Measurements from ENCODE around the gene TMEM41A. TPM values are rescaled to one million over a fixed set of nuclear protein-coding genes. Genes with fewer than 3 reads are reported as not detected.
"Not testable (repeated sequence)": the region's sequence is repeated elsewhere in the genome, so short reads cannot be mapped to it uniquely, and the experiment has no call there.

TMEM41A gene
- total RNA-seq, 1 donor from 2014 or later, result 18.5 TPM

GRCh38 chr3:185489462-185489861, 9.4 kb downstream of the TMEM41A start:
- ATAC-seq (peak; percentile 83), DNase-seq (ENCODE audit: low spot score) (no peak)

GRCh38 chr3:185488465-185488864, 10.4 kb downstream of the TMEM41A start:
- ATAC-seq, result peak; percentile 68
- DNase-seq (ENCODE audit: low spot score), result no peak

GRCh38 chr3:185486394-185486793, 12.4 kb downstream of the TMEM41A start:
- no peak for DNase-seq (ENCODE audit: low spot score)
- no peak for ATAC-seq

GRCh38 chr3:185484296-185484695, 14.5 kb downstream of the TMEM41A start:
- DNase-seq (ENCODE audit: low spot score) (no peak), ATAC-seq (no peak)

- ATAC-seq (no peak), DNase-seq (ENCODE audit: low spot score) (no peak)
Observed at GRCh38 chr3:185479373-185479945, 19.4 kb downstream of the TMEM41A start.

- DNase-seq (ENCODE audit: low spot score), result no peak
- ATAC-seq, result peak; percentile 28
Observed at GRCh38 chr3:185477316-185477715, 21.5 kb downstream of the TMEM41A start.

- DNase-seq (ENCODE audit: low spot score); ATAC-seq: not testable (repeated sequence)
Observed at GRCh38 chr3:185474922-185475321, 23.9 kb downstream of the TMEM41A start.

GRCh38 chr3:185473290-185473815, 25.5 kb downstream of the TMEM41A start:
- DNase-seq (ENCODE audit: low spot score), result no peak

GRCh38 chr3:185470323-185470722, 28.5 kb downstream of the TMEM41A start:
- ATAC-seq (no peak), DNase-seq (ENCODE audit: low spot score) (no peak)

More at GRCh38 chr3:185473290-185473815, 25.5 kb downstream of the TMEM41A start:
- no peak for ATAC-seq

GRCh38 chr3:185469542-185469941, 29.3 kb downstream of the TMEM41A start:
- DNase-seq (ENCODE audit: low spot score) (no peak), ATAC-seq (no peak)

- DNase-seq (ENCODE audit: low spot score), result not testable (repeated sequence)
Observed at GRCh38 chr3:185466123-185466522, 32.7 kb downstream of the TMEM41A start.

GRCh38 chr3:185465471-185465870, 33.4 kb downstream of the TMEM41A start:
- ATAC-seq, result no peak
- DNase-seq (ENCODE audit: low spot score), result no peak

More at GRCh38 chr3:185466123-185466522, 32.7 kb downstream of the TMEM41A start:
- ATAC-seq, result not testable (repeated sequence)

- ATAC-seq, result peak; percentile 32
- no peak for DNase-seq (ENCODE audit: low spot score)
Observed at GRCh38 chr3:185460719-185461350, 38.0 kb downstream of the TMEM41A start.

GRCh38 chr3:185460309-185460708, 38.5 kb downstream of the TMEM41A start:
- ATAC-seq, result no peak

GRCh38 chr3:185457376-185457775, 41.5 kb downstream of the TMEM41A start:
- no peak for ATAC-seq
- DNase-seq (ENCODE audit: low spot score), result no peak

More at GRCh38 chr3:185460309-185460708, 38.5 kb downstream of the TMEM41A start:
- DNase-seq (ENCODE audit: low spot score), result no peak

- DNase-seq (ENCODE audit: low spot score); ATAC-seq: not testable (repeated sequence)
Observed at GRCh38 chr3:185451432-185451831, 47.4 kb downstream of the TMEM41A start.

GRCh38 chr3:185448107-185448506, 50.7 kb downstream of the TMEM41A start:
- no peak for ATAC-seq
- no peak for DNase-seq (ENCODE audit: low spot score)

- ATAC-seq, result no peak
- no peak for DNase-seq (ENCODE audit: low spot score)
Observed at GRCh38 chr3:185444329-185444728, 54.5 kb downstream of the TMEM41A start.

GRCh38 chr3:185442031-185442430, 56.8 kb downstream of the TMEM41A start:
- DNase-seq (ENCODE audit: low spot score), result no peak
- ATAC-seq, result no peak

- no peak for ATAC-seq
- DNase-seq (ENCODE audit: low spot score), result no peak
Observed at GRCh38 chr3:185439745-185440466, 58.9 kb downstream of the TMEM41A start.
